HepG2 (cell line): ENCODE data around the gene CHID1. TPM values are rescaled to one million over a fixed set of nuclear protein-coding genes. Genes with fewer than 3 reads are reported as not detected.

Experiments
- ATAC-seq: fragments of 200-7000 bp; cut with Tn5 transposase; 3 replicates; pipeline ENCODE4 v1.9.1; 2020; ENCODE audit warnings: mild to moderate bottlenecking, moderate library complexity
- BruUV-seq: library from RNA; stranded (reverse); fragments of 400-500 nt; replicated peaks from 2 replicates; lab custom pipeline; 2021; lab: Mats Ljungman, UMichigan
- CTCF ChIA-PET: fragments of 300-600 bp; formaldehyde crosslinking; extraction: SDS; loops from one replicate; lab custom pipeline; 2021; ENCODE audit warnings: low total read pairs, inconsistent platforms, low intra/inter-chr PET ratio; lab: Yijun Ruan, JAX
- POLR2A ChIA-PET: fragments of 350-600 bp; sonication (Branson Sonifier 250); formaldehyde crosslinking; loops from one replicate; lab custom pipeline; 2020; ENCODE audit warnings: antibody characterized with exemption, inconsistent platforms; lab: Yijun Ruan, JAX
- DNase-seq: peaks from one replicate; pipeline ENCODE4 v3.0.0-alpha.2; 2015; ENCODE audit warnings: low spot score
- FAIRE-seq: peaks from 3 replicates; lab custom pipeline; 2011; peaks lifted over from hg19 to GRCh38; lab: Jason Lieb, UNC
- H2AFZ ChIP-seq: one replicate; pipeline ENCODE4 v1.6.1; 2011; ENCODE audit warnings: low read length, inconsistent platforms
- H3K27ac ChIP-seq: fragments of 300-600 bp; 3 replicates; pipeline ENCODE4 v1.8.0; 2011; ENCODE audit warnings: mixed run types, mild to moderate bottlenecking, mixed read lengths, low read length, inconsistent platforms; ENCODE audit not compliant: insufficient read depth; ENCODE audit errors: extremely low read length
- H3K27me3 ChIP-seq, 2 experiments: fragments of 200-600 bp in 1 of 2; 2 replicates in 1 of 2; 3 replicates in 1 of 2; pipeline versions ENCODE4 v1.6.0 to v1.8.0; 2011; ENCODE audit warnings: low read length in 2 of 2, mild to moderate bottlenecking in 2 of 2, moderate library complexity in 2 of 2, inconsistent platforms in 1 of 2; ENCODE audit not compliant: insufficient read depth in 2 of 2, control insufficient read depth in 1 of 2
- H3K36me3 ChIP-seq, 2 experiments: fragments of 200-600 bp in 1 of 2; replicated peaks in 1 of 2; 2 replicates in 1 of 2; 3 replicates in 1 of 2; pipeline versions ENCODE4 v1.5.1 to v1.8.0; 2011; ENCODE audit warnings: low read length in 2 of 2, inconsistent platforms in 1 of 2; ENCODE audit not compliant: insufficient read depth in 2 of 2, control insufficient read depth in 1 of 2
- H3K4me1 ChIP-seq: 2 replicates; pipeline ENCODE4 v1.5.1; 2012; ENCODE audit warnings: low read length, inconsistent platforms; ENCODE audit not compliant: insufficient read depth
- H3K4me2 ChIP-seq: 2 replicates; pipeline ENCODE4 v1.6.0; 2011; ENCODE audit warnings: low read depth, low read length, inconsistent platforms
- H3K4me3 ChIP-seq, 3 experiments: fragments of 200-600 bp in 1 of 3; sonication (generic), shearing (Covaris generic) in 1 of 3; replicated peaks in 1 of 3; 2 replicates each; pipeline ENCODE4 v1.5.1; 2011 to 2016; ENCODE audit warnings: low read length in 3 of 3, inconsistent platforms in 2 of 3, low read depth in 2 of 3, mild to moderate bottlenecking in 2 of 3, control low read depth in 1 of 3, mixed read lengths in 1 of 3; ENCODE audit not compliant: insufficient read depth in 1 of 3
- H3K79me2 ChIP-seq: one replicate; pipeline ENCODE4 v1.6.1; 2011; ENCODE audit warnings: low read length, inconsistent platforms; ENCODE audit not compliant: insufficient read depth
- H3K9ac ChIP-seq: 2 replicates; pipeline ENCODE4 v1.6.0; 2011; ENCODE audit warnings: mild to moderate bottlenecking, low read depth, low read length, inconsistent platforms; ENCODE audit not compliant: insufficient read depth
- H3K9me3 ChIP-seq: 2 replicates; pipeline ENCODE4 v1.5.1; 2012; ENCODE audit warnings: mild to moderate bottlenecking, low read length
- H4K20me1 ChIP-seq: 2 replicates; pipeline ENCODE4 v1.6.0; 2011; ENCODE audit warnings: inconsistent platforms, mild to moderate bottlenecking, low read length, moderate library complexity; ENCODE audit not compliant: insufficient read depth
- AGO2 ChIP-seq: fragments of 200-400 bp; formaldehyde crosslinking; optimal IDR thresholded peaks from 2 replicates; pipeline ENCODE3; 2017; ENCODE audit warnings: mild to moderate bottlenecking, low read depth, low read length, moderate library complexity
- HNRNPK ChIP-seq: fragments of 200-400 bp; formaldehyde crosslinking; IDR thresholded peaks from 2 replicates; pipeline ENCODE4 v1.6.1; 2018; ENCODE audit warnings: low read length, low read depth, moderate library complexity, mild to moderate bottlenecking; ENCODE audit not compliant: poor library complexity, severe bottlenecking
- HNRNPLL ChIP-seq: fragments of 200-400 bp; formaldehyde crosslinking; IDR thresholded peaks from 2 replicates; pipeline ENCODE4 v1.6.1; 2017; ENCODE audit warnings: mild to moderate bottlenecking, low read depth, low read length; ENCODE audit not compliant: poor library complexity, severe bottlenecking
- RORA ChIP-seq: sonication (generic); formaldehyde crosslinking; IDR thresholded peaks from 2 replicates; pipeline ENCODE4 v1.5.0; 2020; ENCODE audit warnings: mild to moderate bottlenecking, missing genetic modification reagents, moderate library complexity
- WGBS: methylation state at CpG from one replicate; pipeline ENCODE4 v1.1.6; 2017; ENCODE audit warnings: low lambda C conversion rate; 5-methylcytosine and 5-hydroxymethylcytosine counted together
- in situ Hi-C: cut with HindIII; loops from 2 replicates; pipeline ENCODE4 v1.10.0; 2017; ENCODE audit warnings: low pct_unique_long_range_greater_than_20kb; ENCODE audit not compliant: extremely low pct_ligation_motif_present
- intact Hi-C: fragments of 100-400 bp; cut with micrococcal nuclease; formaldehyde crosslinking; loops from one replicate; pipeline ENCODE4 v1.10.0; 2022; ENCODE audit not compliant: unreplicated experiment
- polyA plus RNA-seq, 8 experiments: library from polyadenylated mRNA; depleted of rRNA in 3 of 8; stranded (reverse) in 7 of 8; unstranded in 1 of 8; fragments of >200 nt; fragmentation: Illumina TruSeq in 4 of 8; extraction: Trizol in 4 of 8; gene quantifications; 2 replicates each; pipeline versions ENCODE4 v1.2.1 to v1.2.3, GENCODE V29; 2011 to 2016; ENCODE audit warnings: low read depth in 4 of 8, missing spikeins in 1 of 8, mixed read lengths in 1 of 8; ENCODE audit not compliant: insufficient read depth in 1 of 8
- total RNA-seq, 5 experiments: library from RNA; depleted of rRNA; stranded (reverse); fragments of >200 nt; fragmentation: Illumina TruSeq; extraction: Trizol; gene quantifications; 2 replicates each; pipeline ENCODE4 v1.2.3, GENCODE V29; 2016; ENCODE audit warnings: low read depth in 1 of 5
- TF ChIP-seq, protein P1 (sequence below): IDR thresholded peaks from 2 replicates; pipeline ENCODE4 v1.6.1; 2018; ENCODE audit warnings: missing genetic modification reagents, mild to moderate bottlenecking, missing compliant biosample characterization

Gene CHID1
- total and polyA plus RNA-seq, 2 of the 13 experiments (the other 11 are each of a cell fraction or from before 2014, with no cell fraction given) = 65.1 to 93.6 TPM

DNA sequence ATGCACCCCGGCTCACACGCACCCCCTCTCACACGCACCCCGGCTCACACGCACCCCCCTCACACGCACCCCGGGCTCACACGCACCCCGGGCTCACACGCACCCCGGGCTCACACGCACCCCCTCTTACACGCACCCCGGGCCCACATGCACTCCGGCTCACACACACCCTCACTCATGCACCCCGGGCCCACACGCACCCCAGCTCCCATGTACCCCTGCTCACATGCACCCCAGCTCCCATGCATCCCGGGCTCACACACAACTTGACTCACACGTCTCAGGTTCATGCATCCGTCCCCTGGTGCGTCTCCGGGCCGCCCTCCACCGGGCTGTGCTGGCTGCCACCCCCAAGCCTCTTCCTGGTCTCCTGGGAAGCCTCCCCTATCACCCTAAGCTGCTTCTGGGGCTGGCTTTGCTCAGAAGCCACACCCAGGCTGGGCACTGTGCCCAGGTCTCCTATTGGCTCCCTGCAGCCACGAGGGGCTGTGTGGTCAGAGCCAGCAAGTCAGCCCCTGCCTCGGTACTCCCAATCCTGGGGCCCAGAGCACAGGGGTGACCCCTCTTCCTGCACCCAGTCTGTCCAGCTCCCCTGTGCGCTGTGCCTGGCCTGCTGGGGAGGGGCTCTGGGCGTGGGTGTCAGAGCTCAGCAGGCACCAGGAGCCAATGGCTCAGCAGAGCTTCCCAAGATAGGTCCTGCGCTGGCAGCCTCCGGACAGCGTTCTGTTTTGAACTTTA is 51.0 kb downstream of the CHID1 start:
- ATAC-seq = peak; percentile 4; the same call in 2 of the 3 replicates
- Histone ChIP-seq H3K79me2 (no peaks in the 10 kb centered on the region), H2AFZ (no peak overlapping the region)
- BruUV-seq = no TSS peak
- TF ChIP-seq, protein P1, sequence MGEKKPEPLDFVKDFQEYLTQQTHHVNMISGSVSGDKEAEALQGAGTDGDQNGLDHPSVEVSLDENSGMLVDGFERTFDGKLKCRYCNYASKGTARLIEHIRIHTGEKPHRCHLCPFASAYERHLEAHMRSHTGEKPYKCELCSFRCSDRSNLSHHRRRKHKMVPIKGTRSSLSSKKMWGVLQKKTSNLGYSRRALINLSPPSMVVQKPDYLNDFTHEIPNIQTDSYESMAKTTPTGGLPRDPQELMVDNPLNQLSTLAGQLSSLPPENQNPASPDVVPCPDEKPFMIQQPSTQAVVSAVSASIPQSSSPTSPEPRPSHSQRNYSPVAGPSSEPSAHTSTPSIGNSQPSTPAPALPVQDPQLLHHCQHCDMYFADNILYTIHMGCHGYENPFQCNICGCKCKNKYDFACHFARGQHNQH = no peak
- TF ChIP-seq AGO2 (peak; percentile 60), HNRNPK (peak; percentile 55), RORA (CRISPR knock-in tag) (no peak), HNRNPLL (peak; percentile 59)
- TF ChIP-seq, all 625 proteins: peak for 3
- 96% methylated on average over 25 of the region's 31 CpGs for WGBS
- Histone ChIP-seq H3K4me2 (no peak overlapping the region), H3K27me3 (no peaks in the 10 kb centered on the region), H3K9ac (no peak overlapping the region), H3K4me1 (no peaks in the 10 kb centered on the region), H3K27ac (no peak overlapping the region), H3K36me3 (peaks cover 0 to 3% of the 10 kb centered on the region in 2 experiments; a peak in 2 of 5 replicates), H4K20me1 (no peaks in the 10 kb centered on the region; the same call in 1 of the 2 replicates), H3K4me3 (no peak overlapping the region), H3K9me3 (no peaks in the 10 kb centered on the region)
- FAIRE-seq = no peak
- intact Hi-C loops = no loop called here
- POLR2A ChIA-PET = interaction anchor here (1.1 kb wide), 1 partner anchor 15 kb away, joined by 3 read pairs; no protein-coding TSS in a partner anchor
- CTCF ChIA-PET = no interaction called here
- in situ Hi-C loops = no loop called here
- no peak for DNase-seq
